Adrenal gland (tissue), 5 donors: ENCODE measurements around the gene EVL.

Experiments
- CTCF ChIP-seq, 6 experiments: fragments of 450-650 bp in 4 of 6; fragments of 200-600 bp in 2 of 6; sonication (generic) in 1 of 6; IDR thresholded peaks; 1 replicate in 5 of 6; 2 replicates in 1 of 6; pipeline versions ENCODE4 v1.5.1 to v1.8.0; 2016 to 2021; ENCODE audit warnings: antibody characterized with exemption in 6 of 6, mild to moderate bottlenecking in 2 of 6, moderate library complexity in 1 of 6
- POLR2A ChIP-seq, 2 donors: fragments of 450-650 bp; IDR thresholded peaks; one replicate each; pipeline ENCODE4 v1.6.1; 2017; ENCODE audit warnings: antibody characterized with exemption in 2 of 2, mild to moderate bottlenecking in 2 of 2, moderate library complexity in 1 of 2
- donor health status: DM: no; HTN: no; CAD: no.

- TF ChIP-seq CTCF (IDR thresholded peaks at IDR 0.05) = no peak
- TF ChIP-seq POLR2A (IDR thresholded peaks at IDR 0.05) = no peak
Measured at GRCh38 chr14:100150932-100151587, 85.8 kb downstream of the EVL start.
